Limb (tissue), 2 donors: ENCODE measurements around the gene METAP1D.
A peak's percentile ranks its signal among the peaks of the same experiment; 100 is the strongest.
"Not testable (repeated sequence)": the region's sequence is repeated elsewhere in the genome, so short reads cannot be mapped to it uniquely, and the experiment has no call there.

Experiments
- DNase-seq, 2 donors: peaks; one replicate each; pipeline ENCODE4 v3.0.0-alpha.2; 2016; ENCODE audit errors: extremely low spot score in 2 of 2

METAP1D gene

GRCh38 chr2:172101821-172102390 is 102.2 kb downstream of the METAP1D start:
- no peak for DNase-seq

DNA sequence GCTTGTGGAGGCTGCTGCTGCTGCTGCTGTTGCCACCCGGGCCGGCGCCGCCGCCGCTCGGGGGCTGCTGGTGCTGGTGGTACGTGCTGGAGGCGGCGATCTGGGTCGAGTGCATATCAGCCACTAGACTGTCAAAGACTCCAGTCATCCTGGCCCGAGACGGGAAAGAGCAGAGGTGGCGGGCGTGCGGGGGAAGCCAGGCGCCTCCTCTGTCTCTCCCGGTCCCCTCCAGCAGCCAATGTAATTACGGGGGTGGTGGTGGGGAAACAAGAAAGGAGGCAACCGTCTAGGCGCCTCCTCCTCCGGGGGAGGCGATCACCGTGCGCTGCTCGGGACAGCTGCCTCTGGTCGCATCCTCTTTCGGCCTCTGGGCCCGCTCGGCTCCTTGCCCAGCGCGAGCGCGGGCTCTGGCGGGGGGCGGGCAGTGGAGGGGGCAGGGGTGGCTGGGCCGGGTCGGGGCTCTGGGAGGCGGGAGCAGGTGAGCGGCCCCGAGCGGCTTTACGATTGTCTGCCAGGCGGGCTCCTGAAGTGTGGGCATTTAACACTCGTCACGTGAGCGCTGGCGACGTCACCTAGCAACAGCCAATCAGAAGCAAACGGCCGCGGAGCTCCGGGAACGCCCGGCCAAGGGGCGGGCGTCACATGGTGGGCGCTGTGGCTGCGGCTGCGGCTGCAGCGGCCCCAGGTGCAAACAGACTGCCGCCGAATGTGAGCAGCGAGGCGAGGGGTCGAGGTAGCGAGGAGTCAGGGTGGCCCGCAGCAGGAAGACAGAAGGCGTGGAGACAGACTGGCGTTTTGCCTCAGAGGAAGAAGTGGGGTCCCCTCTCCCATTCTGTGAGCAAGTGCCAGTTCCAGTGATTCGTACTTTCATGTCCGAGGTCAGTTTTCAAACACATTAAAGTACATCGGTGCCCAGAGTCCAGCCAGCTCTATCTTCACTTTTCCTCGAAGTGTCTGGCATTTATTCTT is 102.9 kb downstream of the METAP1D start, which contains the start of gene DLX2:
Gene DLX2 (minus strand): TSS at position 510 of the 969 bp plus-strand sequence. CDS start 362 bp downstream, at position 148.
- DNase-seq, result peak; percentile 89 to 90

- peak; percentile 69 to 91 for DNase-seq
Observed at GRCh38 chr2:172103471-172104272, 103.9 kb downstream of the METAP1D start.

DNA sequence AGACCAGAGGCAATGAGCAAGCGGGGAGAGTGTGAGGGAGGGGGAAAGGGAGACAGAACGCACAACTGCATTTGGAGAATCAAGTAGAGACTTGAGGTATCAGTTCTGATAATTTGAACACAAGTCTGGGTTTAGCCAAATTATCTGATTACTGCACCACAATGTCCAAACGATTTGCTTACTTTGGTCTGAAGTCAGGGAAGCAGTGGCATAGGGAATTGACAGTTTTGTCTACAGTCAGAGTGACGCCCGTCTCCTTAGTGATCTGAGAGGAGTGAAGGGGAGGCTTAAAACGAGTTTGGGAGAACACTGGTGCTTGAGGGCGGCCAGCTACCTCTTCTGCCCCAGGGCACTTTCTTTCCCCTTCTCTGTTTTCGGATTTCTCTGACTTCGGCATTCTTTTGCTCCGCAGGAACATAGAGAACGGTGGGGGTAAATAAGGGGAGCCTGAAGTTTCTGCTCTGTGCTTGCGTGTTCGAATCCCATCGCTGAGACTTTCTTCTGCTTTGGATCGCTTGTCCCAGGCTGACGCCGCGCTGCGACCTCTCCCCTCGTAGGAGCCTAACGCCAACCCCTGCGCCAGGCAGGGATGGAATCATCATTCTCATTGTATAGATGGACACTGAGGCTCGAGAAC is 105.8 kb downstream of the METAP1D start:
- DNase-seq, result peak in 1 of 2 donors; percentile 42

- DNase-seq, result peak in 1 of 2 donors; percentile 58
Observed at GRCh38 chr2:172106108-172106961, 106.6 kb downstream of the METAP1D start.

DNA sequence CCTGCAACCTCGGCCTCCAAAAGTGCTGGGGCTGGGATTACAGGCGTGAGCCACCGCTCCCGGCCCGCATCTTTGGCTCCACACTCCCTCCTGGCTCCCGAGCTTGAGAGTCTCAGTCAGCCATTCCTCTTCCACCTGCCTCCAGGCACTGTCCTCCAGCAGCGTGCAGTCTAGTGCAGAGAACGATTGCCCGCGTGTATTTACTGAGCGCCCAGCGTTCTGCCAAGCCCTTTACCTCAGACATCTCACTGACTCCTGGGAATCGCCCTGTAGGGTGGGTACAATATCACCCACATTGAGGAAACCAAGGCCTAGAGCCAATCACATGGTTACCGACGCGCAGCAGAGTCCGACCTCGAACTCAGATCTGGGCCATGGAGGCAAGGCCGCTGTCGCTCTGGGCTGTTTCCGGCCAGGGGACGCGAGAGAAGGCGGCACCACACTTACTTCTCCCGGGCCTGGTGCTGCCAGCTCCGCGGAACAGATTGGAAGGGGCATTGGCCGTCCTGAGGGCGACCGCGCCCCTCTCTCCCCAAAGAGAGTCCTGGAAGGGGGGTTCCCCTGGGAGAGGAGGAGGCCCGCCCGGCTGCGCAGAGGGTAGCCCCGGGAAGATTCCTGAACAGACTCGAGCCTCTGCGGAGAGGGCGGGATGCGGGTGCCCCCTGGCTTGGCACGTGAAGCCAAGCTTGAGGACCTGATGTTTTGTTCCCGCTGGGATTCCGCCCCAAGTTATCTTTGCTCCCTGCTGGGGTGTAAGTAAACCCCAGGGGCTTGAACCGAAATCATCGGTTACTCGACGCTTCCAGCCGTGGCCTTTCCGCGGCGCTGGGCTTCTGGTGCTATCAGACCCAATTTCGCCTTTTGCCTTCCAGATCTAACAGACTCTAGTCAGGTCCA is 108.2 kb downstream of the METAP1D start:
- peak in 1 of 2 donors; percentile 38 for DNase-seq

DNA sequence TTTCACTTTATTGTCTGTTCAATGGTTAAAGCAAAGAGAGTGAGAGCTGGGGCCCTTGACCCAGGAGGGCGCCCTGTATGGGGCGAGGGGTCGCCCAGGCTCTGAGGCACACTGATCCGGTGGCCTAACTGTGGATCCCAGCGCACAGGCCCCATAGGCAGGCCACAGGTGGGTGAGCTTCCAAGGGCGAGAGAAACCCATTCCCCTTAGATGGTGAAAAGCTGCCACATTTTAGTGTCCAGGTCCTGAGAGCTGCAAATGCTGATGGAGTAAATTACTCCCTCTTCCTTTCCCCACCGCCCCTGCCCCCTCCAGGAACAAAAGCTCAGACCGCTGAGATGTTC is 108.8 kb downstream of the METAP1D start:
- DNase-seq, result no peak

DNA sequence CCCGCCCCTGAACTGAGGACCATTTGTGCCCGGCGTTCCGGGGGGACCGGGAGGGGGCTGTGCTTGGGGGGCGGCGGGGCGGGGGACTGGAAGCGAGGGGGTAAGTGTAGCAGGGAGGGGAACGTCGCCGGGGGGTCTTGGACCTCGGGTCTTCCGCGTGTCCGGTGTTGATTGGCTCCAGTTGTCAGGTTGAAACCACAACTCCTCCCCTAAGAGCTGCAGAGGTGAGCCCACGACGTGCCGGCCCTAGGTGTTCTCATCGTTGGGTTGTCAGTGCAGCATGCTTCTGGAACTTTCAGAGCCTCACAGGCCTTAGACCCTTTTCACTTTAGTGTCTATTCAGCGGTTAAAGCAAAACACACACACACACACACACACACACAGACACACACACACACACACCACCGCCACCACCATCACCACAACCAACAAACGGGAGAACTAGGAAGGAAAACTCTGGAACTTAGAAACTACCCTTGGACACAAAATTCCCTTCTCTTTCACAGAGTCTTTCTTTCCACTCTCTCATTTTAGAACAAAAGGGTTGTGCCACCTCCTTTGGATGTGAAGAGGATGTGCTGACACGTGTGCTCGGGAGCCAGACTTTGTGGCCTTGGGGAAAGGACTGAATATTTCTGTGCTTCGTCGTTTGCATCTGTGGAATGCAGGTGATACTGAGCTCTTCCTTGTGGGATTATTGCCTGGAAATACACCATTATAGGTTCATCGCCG is 109.7 kb downstream of the METAP1D start:
- DNase-seq, result peak in 1 of 2 donors; percentile 31

DNA sequence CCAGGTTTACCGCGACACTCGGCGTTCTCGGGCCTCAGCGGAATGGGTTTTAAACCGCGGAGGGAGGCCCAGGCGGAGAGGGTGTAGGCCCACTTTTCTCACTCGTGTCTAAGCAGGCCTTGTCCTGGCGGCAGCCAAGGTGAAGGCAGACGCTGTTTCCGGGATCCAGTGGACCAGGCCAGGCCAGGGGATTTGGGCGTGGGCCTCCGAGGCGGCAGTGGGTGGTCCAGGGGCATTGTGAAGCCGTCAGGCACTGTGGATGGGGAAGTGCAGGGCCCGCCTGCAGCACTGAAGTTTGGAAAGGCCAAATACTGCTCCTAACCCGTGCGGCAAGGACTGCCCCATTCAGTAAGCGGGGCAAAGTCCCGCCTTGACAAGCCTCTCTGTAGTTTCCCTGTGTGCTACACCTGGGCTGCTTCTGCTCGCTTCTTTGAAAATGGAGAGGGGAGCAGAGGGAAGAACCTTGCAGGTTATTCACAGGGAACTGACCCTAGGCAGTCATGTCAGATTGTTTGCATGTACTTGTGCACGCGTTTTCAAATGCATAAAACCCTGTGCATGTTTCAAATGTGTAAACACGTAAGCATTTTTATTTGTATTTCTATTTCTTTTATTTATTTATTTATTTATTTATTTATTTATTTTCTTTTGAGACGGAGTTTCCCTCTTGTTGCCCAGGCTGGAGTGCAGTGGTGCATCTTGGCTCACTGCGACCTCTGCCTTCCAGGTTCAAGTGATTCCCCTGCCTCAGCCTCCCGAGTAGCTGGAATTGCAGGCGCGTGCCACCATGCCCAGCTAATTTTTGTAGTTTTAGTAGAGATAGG is 110.4 kb downstream of the METAP1D start:
- peak in 1 of 2 donors; percentile 34 for DNase-seq

DNA sequence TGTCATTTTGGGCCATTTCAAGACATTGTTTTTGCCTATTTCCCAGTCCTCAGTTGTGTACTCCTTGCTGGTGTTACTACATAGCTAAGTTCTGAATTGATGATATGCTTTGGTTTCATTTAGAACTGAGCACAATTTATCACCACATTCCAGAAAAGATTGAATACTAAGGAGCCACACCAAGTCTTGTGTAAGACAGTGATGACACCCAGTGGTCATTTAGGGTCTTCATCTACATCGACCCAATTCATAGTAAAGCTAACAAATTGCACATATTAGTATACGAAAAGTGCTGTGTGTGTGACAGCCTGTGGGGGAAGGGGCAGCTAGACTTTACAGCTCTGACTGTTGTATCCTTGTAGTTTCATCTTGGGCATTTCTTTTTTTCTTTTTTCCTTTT is 113.9 kb downstream of the METAP1D start:
- no peak for DNase-seq

GRCh38 chr2:172114176-172114575 is 114.4 kb downstream of the METAP1D start:
- not testable (repeated sequence) for DNase-seq

DNA sequence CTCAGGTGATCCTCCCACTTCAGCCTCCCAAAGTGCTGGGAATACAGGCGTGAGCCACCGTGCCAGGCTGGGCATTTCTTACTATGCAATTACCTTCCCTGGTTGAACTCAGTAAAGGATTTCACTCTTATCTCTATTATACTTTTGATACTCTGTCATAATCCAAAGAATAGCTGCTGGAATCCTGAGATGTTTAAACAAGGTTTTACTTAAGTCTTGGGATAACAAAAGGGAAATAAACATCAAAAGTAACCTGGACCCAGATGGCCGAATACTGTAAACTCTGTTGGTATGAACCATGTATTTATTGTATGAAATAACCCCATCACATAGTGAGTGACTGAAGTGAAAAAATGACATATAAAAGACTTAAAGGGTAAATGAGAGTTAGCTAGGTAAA is 114.8 kb downstream of the METAP1D start:
- DNase-seq, result no peak

DNA sequence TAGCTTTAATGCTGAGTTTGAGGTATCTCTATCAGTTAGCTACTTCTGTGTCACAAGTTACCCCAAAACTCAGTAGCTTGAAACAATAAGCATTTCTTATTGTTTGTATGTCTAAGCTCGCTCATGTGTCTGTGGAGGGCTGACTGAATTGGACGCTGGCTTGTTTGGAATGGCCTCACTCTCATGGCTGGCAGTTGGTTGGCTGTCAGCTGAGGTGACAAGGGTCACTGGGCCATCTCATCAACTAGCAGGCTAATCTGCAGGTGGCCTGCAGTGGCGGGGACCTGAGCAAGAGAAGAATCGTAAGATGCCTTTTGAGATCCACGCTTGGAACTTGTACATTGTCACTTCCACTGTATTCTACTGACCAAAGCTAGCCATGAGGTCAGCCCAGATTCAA is 116.4 kb downstream of the METAP1D start:
- DNase-seq, result no peak

DNA sequence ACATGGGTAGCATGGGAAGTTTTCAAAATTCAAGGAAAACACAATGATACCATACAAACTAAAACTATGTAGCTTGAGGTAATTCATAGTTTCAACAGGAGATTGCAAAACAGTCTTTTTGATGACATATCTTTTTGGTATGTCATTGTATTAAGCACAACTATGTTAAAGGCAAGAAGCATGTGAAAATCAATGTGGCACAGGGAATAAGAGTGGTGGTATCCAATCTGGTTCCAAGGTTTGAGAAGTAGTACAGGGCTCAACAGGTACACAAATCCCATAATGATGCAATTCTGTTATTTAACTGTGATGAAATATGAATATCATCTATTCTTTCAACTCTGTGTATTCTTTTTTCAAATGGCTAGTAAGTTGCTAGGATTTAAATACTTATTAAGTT is 119.3 kb downstream of the METAP1D start:
- DNase-seq, result no peak

- no peak for DNase-seq
Observed at GRCh38 chr2:172120118-172120517, 120.4 kb downstream of the METAP1D start.

DNA sequence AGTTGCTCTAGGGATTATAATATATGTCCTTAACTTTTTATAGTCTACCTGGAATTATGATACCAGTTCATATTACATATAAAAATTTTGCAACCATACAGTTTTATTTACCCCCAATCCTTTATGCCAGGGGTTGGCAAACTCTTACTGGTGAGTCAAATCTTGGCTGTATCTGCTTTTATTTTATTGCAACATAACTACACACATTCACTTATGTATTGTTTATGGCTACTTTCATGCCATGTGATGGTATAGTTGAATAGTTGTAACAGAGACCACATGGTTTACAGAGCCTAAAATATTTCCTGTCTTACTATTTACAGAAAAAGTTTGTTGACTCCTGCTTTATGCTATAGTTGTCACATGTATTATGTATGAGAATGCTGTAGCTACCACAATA is 128.7 kb downstream of the METAP1D start:
- DNase-seq, result no peak

- DNase-seq, result no peak
Observed at GRCh38 chr2:172129404-172129803, 129.7 kb downstream of the METAP1D start.
